CD4-positive, alpha-beta T cell treated with Interferon alpha-2 for 1 hour (primary cell): Measurements from ENCODE around the gene C16orf86.

Source experiments
- DNase-seq, 2 donors: peaks; one replicate each; pipeline ENCODE4 v3.0.0-alpha.2; 2020 to 2022

Gene C16orf86

DNA sequence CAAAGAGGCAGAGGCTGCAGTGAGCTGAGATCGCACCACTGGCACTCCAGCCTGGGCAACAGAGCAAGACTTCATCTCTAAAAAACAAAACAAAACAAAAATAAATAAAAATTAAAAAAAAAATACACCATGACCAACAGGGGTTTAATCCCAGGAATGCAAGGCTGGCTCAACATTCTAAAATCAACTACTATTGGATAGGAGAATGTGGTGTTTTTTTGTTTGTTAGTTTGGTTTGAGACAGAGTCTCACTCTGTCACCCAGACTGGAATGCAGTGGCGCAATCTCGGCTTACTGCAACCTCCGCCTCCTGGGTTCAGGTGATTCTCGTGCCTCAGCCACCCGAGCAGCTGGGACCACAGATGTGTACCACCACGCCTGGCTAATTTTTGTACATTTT lies 32.7 kb downstream of the C16orf86 start:
- DNase-seq, result no peak

DNA sequence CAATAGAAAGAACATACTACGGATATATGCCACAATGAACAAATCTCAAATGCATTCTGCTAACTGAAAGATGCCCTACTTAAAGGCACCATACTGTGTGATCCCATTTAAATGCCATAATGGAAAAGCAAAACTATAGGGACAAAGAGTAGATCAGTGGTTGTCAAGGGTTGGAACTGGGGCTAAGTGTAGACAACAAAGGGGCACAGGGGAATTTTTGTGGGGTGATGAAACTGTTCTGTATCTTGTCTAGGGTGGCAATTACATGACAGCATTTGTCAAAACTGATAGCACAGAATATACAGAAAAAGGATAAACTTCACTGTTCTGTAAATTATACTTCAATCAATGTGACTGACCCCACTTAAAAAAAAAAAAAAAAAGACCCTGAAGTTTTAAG lies 34.8 kb downstream of the C16orf86 start:
- DNase-seq, result no peak

DNA sequence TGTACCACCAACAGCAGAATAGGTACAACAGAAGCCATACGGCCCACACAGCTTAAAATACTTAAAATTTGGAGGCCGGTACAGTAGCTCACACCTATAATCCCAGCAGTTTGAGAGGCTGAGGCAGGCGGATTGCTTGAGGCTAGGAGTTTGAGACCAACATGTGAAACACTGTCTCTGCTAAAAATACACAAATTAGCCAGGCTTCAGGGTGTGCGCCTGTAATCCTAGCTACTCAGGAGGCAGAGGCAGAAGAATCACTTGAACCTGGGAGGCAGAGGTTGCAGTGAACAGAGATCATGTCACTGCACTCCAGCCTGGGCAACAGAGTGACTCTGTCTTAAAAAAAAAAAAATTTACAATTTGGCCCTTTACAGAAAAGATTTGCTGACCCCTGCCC lies 35.5 kb downstream of the C16orf86 start:
- no peak for DNase-seq

DNA sequence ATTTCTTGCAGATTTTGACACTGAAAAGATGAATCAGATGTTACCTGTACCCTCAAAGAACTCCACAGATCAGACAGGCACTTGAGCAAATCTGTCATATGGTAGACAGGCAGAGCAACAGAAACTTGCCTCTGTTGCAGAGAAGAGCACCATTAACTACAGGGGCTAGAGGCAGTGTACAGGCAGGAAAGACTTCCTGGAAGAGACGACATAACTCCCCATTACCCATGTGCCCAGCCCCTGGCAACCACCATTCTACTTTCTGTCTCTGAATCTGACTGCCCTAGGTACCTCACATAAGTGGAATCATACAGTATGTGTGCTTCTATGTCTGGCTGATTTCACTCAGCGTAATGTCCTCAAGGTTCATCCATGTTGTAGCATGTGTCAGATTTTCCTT lies 37.0 kb downstream of the C16orf86 start:
- peak in 1 of 2 donors; percentile 14 for DNase-seq

DNA sequence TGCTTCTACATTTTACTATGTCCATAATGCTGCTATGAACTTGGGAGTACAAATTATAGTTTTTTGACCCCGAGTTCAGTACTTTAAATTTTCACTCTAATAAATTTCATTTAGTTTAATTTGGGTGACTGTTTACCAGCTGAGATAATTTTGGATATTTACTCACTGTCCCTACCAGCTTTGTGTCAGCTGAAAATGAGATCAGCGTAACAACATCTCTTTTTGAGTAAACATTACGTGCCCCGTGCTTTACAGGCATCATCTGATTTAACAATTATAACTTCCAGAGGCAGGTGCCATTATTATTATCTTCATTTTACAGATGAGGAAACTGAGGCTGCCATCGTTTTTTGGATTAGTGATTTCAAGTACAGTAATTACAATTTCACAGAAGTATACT lies 37.5 kb downstream of the C16orf86 start:
- DNase-seq, result no peak

DNA sequence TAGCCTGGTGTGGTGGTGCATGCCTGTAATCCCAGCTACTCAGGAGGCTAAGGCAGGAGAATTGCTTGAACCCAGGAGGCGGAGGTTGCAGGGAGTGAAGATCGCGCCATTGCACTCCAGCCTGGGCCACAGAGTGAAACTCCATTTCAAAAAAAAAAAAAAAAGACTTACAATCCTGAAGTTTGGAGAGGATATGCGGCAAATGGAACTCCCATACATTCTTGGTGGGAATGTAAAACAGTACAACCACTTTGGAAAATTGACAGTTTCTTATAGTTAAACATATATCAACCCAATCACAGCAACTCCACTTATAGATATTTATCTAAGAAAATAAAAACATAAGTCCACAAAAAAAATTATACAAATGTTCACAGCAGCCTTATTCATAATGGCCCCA lies 40.6 kb downstream of the C16orf86 start:
- no peak for DNase-seq

DNA sequence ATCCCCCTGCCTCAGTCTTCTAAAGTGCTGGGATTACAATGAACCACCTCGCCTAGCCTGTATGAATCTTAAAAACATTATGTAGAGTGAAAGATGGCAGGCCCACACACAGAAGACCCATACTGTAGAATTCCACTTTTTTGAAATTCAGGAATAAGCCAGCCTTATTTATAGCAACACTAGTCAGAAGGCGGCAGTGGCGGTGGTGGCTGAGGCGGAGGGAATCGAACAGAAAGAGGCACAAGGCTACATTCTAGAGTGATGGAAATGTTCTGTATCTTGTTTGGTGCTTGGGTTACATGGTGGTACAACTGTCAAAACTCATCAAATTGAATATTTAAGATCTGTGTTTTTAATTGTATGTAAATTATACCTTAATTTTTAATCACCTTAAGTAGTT lies 41.2 kb downstream of the C16orf86 start:
- DNase-seq, result no peak

DNA sequence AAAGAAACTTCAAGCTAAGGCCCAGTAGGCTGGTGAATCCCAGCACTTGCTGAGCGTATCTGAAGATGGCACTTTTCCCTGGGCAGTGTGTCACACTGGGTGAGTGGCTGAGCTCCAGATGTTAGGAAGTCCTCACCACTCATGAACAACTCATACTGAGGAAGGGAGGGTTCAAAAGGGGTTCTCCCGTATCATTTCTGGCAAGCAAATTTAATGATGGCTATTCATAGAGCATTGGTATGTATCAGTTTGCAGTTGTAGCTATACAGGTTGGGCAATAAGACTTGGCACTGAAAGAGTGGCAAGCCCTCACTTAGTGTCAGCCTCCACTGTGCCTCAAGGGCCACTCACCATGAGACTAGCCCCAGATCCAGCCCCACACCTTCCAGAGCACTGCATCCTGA lies 41.8 kb downstream of the C16orf86 start:
- no peak for DNase-seq

DNA sequence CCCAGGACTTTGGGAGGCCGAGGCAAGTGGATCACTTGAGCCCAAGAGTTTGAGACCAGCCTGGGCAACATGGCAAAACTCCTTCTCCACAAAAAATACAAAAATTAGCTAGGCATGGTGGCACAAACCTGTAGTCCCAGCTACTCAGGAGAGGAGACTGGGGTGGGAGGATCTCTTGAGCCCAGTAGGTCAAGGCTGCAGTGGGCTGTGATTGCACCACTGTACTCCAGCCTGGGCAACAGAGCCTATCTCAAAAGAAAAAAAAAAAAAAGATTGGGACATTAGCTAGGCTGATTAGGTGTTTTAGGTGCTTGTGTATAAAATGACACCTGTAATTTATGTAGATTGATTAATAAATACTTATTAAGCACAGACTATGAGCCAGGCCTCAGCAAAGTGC lies 42.4 kb downstream of the C16orf86 start:
- no peak for DNase-seq

DNA sequence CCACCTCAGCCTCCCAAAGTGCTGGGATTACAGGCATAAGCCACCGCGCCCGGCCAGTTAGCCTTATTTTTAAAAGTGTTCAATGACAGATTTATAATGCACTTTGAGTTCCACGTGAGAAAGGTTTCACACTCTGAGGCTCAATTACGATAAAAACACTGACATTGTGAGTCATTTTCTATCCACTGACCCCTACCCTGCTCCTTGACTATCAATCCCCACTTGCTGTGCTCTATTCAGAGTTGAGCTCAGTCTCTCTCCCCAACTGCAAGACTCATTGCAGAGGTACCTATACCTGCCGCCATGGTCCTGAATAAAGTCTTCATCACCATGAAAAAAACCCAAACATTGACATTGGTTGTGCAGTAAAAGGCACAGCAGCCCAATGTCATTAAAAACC lies 44.0 kb downstream of the C16orf86 start:
- no peak for DNase-seq

DNA sequence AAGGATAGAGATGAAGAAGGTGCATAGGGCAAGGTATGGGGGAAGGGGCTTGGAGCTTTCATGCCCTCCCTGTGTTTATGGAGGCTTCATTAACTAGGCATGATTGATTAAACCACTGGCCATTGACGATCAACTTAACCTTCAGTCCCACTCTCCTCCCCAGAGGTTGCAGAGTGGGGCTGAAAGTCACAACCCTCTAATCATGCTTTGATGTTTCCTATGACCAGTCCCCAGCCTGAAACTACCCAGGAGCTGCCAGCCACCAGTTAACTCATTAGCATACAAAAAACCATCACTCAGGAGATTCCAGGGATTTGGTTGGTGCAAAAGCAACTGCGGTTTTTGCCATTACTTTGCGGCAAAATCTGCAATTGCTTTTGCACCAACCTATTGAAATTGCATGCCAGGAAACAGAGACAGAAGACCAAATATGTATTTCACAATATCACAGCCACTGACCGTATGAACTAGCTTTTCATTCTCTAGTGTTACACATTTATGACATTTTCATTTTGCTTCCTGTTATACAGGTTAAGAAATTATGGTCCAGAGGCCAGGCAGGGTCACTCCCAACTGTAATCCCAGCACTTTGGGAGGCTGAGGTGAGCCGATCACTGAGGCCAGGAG lies 47.1 kb downstream of the C16orf86 start:
- DNase-seq, result no peak

DNA sequence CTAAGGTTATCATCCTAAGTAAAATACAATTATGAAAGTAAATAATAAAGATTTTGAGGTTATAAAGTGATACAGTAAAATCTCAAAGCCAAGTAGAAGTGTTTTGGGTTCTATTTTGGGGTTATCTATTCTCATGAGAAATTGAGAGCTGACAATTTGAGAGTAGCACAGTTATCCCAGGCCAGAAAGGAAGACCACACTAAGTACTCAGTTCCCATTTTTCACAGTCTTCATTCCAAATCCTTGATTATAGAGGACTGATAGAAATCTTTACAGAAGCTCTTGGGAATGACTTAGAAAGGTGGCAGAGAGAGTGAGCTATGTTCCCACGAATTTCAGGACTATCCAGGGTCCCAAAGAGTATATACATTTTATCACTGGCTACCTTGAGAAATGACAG lies 47.9 kb downstream of the C16orf86 start:
- DNase-seq, result no peak

DNA sequence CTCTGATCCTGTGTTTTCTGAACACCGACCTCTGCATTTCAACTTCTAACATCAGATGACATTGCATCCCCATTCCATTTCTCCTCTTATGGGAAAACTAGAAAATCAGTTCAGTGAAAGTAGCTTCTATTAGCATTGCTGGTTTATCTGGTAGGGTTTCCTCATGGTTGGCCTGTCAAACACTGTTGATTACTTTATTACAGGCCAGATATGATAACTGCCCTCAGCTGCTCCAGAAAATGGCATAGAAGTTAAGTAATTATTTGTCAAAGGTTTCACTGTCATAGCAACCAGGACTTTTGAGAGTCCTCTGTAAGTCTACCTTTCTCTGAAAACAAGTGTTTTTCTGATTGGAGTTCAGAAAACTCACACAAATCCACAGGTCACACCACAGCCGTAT lies 49.5 kb downstream of the C16orf86 start:
- no peak for DNase-seq
